ENCODE data around the gene PEX13.

DNA sequence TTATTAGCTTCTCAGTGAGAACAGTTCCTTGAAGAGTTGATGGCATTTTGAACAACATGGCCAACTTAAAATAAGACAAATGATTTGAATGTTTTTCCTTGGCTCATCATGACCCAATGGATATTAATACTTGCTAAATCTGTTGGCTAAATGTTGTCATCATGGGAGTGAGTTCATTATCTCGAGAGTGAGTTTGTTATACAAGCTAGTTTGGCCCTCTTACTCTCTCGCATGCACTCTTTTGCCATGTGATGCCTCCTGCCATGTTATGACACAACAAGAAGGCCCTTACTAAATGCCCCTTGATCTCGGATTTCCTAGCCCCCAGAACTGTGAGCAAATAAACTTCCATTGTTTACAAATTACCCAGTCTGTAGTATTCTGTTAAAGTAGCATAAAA, 25.3 kb downstream of the PEX13 start:
- no peak for TF ChIP-seq CTCF (IDR thresholded peaks at IDR 0.05)
- TF ChIP-seq POLR2A (IDR thresholded peaks at IDR 0.05), result no peak
- no peak for TF ChIP-seq EP300 (IDR thresholded peaks at IDR 0.05)
